PFSK-1 (cell line): Measurements from ENCODE around the gene GPD2.

Experiments
- FOXP2 ChIP-seq: optimal IDR thresholded peaks from 2 replicates; pipeline ENCODE3; 2011; ENCODE audit warnings: borderline replicate concordance, control low read depth, inconsistent platforms; ENCODE audit not compliant: insufficient read depth; ENCODE audit errors: extremely low read length, extremely low read depth
- POLR2AphosphoS5 ChIP-seq: IDR thresholded peaks from 2 replicates; pipeline ENCODE4 v1.6.1; 2012; ENCODE audit warnings: low read depth, mild to moderate bottlenecking, control low read depth, low read length, moderate library complexity
- SIN3A ChIP-seq: IDR thresholded peaks from 2 replicates; pipeline ENCODE4 v1.6.1; 2012; ENCODE audit warnings: mild to moderate bottlenecking, low read length, moderate library complexity, borderline replicate concordance; ENCODE audit not compliant: insufficient read depth
- TAF1 ChIP-seq: IDR thresholded peaks from 2 replicates; pipeline ENCODE4 v1.6.1; 2012; ENCODE audit warnings: low read length, control low read depth, borderline replicate concordance; ENCODE audit not compliant: insufficient read depth
- TF ChIP-seq, protein P1 (sequence below), 2 experiments: IDR thresholded peaks; 2 replicates each; pipeline versions ENCODE4 v1.6.1 to v1.8.0; 2011 to 2012; ENCODE audit warnings: low read depth in 2 of 2, low read length in 2 of 2, control low read depth in 1 of 2, inconsistent platforms in 1 of 2, mild to moderate bottlenecking in 1 of 2, moderate library complexity in 1 of 2; ENCODE audit not compliant: insufficient read depth in 1 of 2

GPD2 gene

DNA sequence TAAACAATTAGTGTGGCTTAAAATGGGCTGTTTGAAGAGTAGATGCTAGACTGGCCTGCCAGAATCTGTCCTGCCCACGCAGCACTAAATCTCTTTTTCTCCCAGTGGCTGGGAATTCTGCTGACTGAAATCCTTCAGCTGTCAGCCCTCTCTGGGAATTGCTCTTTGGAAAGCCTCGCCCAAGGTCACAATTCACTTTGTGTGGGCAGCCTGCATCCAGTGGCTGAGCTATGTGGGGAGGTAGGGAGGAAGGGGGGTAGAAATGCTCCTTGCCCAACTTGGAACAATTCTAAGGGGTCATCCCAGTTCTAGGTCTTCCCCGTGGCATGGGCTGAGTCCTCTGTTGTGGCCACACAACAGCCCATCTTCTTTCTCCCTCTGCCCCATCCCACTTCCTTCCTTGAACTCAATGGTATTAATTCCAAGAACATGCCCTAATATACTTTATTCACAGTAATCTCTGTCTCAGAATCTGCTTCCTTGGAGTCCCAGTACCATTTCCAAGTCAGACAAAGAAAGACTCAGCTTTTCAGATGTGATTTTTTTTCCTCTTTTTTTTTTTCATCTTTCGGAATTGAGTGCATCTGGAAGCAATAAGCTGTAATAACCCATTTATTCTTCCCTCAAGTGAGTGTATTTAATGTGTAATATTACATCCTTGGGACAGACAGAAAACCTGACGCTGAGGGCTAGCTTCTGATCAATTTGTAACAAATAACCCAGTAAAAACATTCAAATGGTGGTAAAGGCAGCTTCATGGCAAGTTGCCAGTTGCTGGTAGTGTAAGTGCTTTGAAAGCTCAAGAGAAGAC is 189.4 kb downstream of the GPD2 start:
- TF ChIP-seq SIN3A (no peak), TAF1 (no peak)
- TF ChIP-seq, protein P1, sequence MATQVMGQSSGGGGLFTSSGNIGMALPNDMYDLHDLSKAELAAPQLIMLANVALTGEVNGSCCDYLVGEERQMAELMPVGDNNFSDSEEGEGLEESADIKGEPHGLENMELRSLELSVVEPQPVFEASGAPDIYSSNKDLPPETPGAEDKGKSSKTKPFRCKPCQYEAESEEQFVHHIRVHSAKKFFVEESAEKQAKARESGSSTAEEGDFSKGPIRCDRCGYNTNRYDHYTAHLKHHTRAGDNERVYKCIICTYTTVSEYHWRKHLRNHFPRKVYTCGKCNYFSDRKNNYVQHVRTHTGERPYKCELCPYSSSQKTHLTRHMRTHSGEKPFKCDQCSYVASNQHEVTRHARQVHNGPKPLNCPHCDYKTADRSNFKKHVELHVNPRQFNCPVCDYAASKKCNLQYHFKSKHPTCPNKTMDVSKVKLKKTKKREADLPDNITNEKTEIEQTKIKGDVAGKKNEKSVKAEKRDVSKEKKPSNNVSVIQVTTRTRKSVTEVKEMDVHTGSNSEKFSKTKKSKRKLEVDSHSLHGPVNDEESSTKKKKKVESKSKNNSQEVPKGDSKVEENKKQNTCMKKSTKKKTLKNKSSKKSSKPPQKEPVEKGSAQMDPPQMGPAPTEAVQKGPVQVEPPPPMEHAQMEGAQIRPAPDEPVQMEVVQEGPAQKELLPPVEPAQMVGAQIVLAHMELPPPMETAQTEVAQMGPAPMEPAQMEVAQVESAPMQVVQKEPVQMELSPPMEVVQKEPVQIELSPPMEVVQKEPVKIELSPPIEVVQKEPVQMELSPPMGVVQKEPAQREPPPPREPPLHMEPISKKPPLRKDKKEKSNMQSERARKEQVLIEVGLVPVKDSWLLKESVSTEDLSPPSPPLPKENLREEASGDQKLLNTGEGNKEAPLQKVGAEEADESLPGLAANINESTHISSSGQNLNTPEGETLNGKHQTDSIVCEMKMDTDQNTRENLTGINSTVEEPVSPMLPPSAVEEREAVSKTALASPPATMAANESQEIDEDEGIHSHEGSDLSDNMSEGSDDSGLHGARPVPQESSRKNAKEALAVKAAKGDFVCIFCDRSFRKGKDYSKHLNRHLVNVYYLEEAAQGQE (IDR thresholded peaks at IDR 0.05; ENCODE audit: insufficient read depth in 1 of 2, low read depth in 2 of 2, low read length in 2 of 2) = no peak

- TF ChIP-seq POLR2AphosphoS5 = no peak
- TF ChIP-seq TAF1 = no peak
Measured at GRCh38 chr2:156626931-156627330, 190.8 kb downstream of the GPD2 start.

- TF ChIP-seq FOXP2 = no peak
- no peak for TF ChIP-seq TAF1
- TF ChIP-seq POLR2AphosphoS5 = no peak
- TF ChIP-seq, protein P1 (IDR thresholded peaks at IDR 0.05; ENCODE audit: insufficient read depth in 1 of 2, low read depth in 2 of 2, low read length in 2 of 2) = no peak
Measured at GRCh38 chr2:156630579-156631337, 194.6 kb downstream of the GPD2 start.

- TF ChIP-seq, protein P1 (IDR thresholded peaks at IDR 0.05; ENCODE audit: insufficient read depth in 1 of 2, low read depth in 2 of 2, low read length in 2 of 2) = no peak
- no peak for TF ChIP-seq POLR2AphosphoS5
- no peak for TF ChIP-seq FOXP2
- no peak for TF ChIP-seq SIN3A
- TF ChIP-seq TAF1 = no peak
Measured at GRCh38 chr2:156635646-156636045, 199.5 kb downstream of the GPD2 start.
